GM20000 (cell line): Measurements from ENCODE around the gene LHFPL2.

Experiments
- DNase-seq: peaks from one replicate; pipeline ENCODE4 v3.0.0; 2012; ENCODE audit warnings: low spot score
- TF ChIP-seq, protein P1 (sequence below): IDR thresholded peaks from 2 replicates; pipeline ENCODE4 v1.5.1; 2012; ENCODE audit warnings: mild to moderate bottlenecking, control low read depth; ENCODE audit errors: extremely low read depth, missing control alignments

Gene LHFPL2

DNA sequence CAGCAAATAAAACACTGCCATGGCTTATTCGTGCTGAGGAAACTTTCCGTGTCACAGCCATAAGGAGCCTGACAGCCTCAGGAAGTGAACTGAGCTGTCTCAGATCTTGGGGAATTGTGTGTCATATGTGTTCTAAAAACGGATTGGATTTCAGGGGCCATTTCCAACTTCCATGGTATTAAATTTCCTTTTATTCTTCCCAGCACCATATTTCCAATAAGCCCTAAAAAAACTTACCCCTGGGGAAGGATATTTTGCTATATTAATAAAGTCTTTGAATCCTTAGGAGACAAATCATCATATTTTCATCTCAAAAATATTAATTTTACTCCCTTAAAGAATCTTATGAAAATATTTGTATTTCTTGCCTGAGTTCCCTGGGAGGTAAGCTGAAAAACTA is 93.9 kb downstream of the LHFPL2 start:
- TF ChIP-seq, protein P1, sequence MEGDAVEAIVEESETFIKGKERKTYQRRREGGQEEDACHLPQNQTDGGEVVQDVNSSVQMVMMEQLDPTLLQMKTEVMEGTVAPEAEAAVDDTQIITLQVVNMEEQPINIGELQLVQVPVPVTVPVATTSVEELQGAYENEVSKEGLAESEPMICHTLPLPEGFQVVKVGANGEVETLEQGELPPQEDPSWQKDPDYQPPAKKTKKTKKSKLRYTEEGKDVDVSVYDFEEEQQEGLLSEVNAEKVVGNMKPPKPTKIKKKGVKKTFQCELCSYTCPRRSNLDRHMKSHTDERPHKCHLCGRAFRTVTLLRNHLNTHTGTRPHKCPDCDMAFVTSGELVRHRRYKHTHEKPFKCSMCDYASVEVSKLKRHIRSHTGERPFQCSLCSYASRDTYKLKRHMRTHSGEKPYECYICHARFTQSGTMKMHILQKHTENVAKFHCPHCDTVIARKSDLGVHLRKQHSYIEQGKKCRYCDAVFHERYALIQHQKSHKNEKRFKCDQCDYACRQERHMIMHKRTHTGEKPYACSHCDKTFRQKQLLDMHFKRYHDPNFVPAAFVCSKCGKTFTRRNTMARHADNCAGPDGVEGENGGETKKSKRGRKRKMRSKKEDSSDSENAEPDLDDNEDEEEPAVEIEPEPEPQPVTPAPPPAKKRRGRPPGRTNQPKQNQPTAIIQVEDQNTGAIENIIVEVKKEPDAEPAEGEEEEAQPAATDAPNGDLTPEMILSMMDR: no peak
- no peak for DNase-seq

DNA sequence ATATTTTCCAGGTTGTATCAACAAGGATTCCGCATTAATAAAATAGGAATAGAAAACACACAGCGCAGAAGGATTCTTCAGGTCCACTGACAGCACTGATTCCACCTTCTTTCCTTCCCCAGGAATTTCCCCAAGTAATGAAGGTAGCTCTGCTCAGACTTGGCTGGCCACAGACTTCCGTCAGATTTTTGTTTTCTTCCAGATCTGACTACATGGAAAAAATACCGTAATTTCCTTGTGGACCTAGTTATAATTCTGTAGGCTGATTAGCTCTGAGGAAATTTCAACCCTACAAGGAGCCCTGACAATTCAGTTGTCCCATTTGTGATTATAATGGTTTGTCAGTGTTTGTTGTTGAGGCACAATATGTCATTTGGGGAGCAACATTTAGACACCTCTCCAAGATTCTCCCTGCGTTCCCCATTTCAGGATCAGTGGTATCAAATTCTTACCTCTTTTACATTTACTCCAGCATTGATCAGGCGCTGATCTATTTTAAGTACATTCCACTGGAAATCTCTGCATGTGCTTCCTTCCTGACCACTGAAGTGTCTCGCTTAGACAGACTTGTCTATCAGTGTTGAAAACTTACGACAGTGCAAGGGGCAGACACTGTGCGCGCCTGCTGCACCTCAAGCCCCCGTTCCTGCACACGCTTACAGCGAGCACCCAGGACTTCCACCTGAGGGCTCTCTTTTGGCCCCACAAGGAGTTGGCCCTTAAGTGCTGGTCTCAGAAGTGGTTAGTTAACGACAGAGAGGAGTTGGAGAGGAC is 94.8 kb downstream of the LHFPL2 start:
- TF ChIP-seq, protein P1: no peak
- no peak for DNase-seq

DNA sequence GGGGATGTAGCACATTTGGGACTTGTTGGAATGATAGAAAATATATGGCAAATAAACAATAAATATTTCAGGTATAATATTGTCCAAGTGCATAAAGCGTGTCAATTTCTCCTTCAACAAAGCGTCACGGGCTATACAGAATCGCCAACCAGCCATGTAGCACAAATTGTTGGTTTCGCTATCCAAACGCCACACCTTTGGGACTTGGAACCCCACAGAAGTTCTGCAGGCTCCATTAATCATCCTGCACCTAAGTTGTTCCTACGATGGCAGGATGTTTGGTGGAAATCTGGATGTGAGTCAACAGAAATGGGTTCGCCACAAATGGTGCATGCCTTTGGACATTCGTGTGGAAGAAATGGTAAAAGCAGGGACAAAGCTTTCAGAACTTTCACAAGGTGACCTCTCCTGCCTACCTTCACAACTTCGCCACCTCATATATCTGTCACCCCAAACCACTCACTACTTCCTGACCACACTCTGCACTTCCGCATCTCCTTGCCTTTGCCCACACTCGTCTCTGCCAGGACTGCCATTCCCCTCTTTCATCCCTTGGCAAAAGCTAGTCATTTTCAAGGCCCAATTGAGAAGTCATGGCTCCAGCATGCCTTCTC is 95.7 kb downstream of the LHFPL2 start:
- DNase-seq: no peak
- TF ChIP-seq, protein P1: no peak

GRCh38 chr5:78550891-78551290 is 97.7 kb downstream of the LHFPL2 start:
- TF ChIP-seq, protein P1: no peak
- DNase-seq: no peak

- TF ChIP-seq, protein P1: no peak
- no peak for DNase-seq
Observed at GRCh38 chr5:78549043-78549442, 99.5 kb downstream of the LHFPL2 start.

GRCh38 chr5:78547731-78548615 is 100.6 kb downstream of the LHFPL2 start:
- no peak for DNase-seq
- TF ChIP-seq, protein P1: no peak

DNA sequence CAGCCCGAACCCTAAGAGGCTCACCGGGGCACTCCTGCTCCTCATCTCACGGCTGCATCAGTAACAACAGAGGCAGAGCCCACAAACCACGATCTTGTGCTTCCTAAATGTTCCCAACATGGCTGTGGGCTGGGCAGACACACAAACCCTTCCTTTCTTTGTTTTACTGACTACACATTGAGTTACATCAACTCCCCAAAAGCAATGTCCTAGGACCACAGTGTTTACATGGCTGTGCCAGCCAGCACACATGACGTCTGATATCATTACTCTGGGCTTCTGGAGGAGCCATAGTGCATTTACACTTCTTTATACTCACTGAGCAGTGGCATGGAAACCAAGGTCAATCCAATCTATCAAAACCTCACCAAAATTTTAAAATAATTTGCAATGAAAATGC is 101.4 kb downstream of the LHFPL2 start:
- TF ChIP-seq, protein P1: no peak
- DNase-seq: no peak
